Measurements from ENCODE around the gene DOCK9. TPM values are rescaled to one million over a fixed set of nuclear protein-coding genes. Genes with fewer than 3 reads are reported as not detected.

DOCK9 gene
- polyA plus RNA-seq, 1 donor (not counting 4 experiments of a cell fraction or from before 2014, with no cell fraction given), result 110 TPM

DNA sequence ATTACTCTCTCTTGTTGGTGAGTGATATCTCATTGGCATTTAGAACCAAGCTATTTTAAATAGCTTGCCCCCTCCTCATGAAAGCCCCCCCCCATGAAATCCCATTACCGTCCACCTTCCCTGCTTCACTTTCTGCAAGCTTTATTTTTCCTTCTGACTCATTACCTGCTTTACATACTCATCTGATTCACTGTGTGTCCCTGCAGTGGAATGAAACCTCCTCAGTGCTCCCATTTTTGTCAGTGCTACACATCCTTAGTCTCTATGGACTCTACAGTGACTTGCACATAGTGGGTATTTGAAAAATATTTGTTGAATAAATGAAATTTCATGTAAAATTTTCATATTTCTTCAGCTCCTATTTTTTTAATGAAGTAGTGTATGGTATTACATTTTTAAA, 62.3 kb downstream of the DOCK9 start:
- Histone ChIP-seq H3K79me2 (ENCODE audit: control insufficient read depth, insufficient read depth, low read length) (no peaks in the 10 kb centered on the region), H4K20me1 (ENCODE audit: control insufficient read depth, extremely low read depth, insufficient read depth, low read length) (no peaks in the 10 kb centered on the region), H3K9ac (ENCODE audit: control insufficient read depth, extremely low read depth, insufficient read depth, low read length) (no peak overlapping the region), H3K27ac (ENCODE audit: control insufficient read depth, insufficient read depth, low read length) (no peak overlapping the region), H2AFZ (ENCODE audit: control insufficient read depth, low read length) (no peak overlapping the region), H3K9me1 (ENCODE audit: control insufficient read depth, extremely low read depth, insufficient read depth, low read length) (no peaks in the 10 kb centered on the region), H3K4me1 (ENCODE audit: control insufficient read depth, extremely low read depth, insufficient read depth, low read length) (peaks cover 7% of the 10 kb centered on the region), H3K4me2 (ENCODE audit: control insufficient read depth, extremely low read depth, insufficient read depth, low read depth, low read length) (no peak overlapping the region), H3K36me3 (ENCODE audit: control insufficient read depth in 2 of 2, extremely low read depth in 1 of 2, insufficient read depth in 2 of 2, low read length in 2 of 2) (peaks cover 12 to 16% of the 10 kb centered on the region in 2 experiments), H3K9me3 (ENCODE audit: control insufficient read depth, low read depth, low read length) (no peaks in the 10 kb centered on the region), H3K27me3 (ENCODE audit: control insufficient read depth, extremely low read depth, insufficient read depth, low read length) (no peaks in the 10 kb centered on the region), H3K4me3 (ENCODE audit: control insufficient read depth in 2 of 3, extremely low read depth in 1 of 3, insufficient read depth in 2 of 3, low read depth in 1 of 3, low read length in 3 of 3) (no peak overlapping the region)
- FAIRE-seq (no peak), DNase-seq (ENCODE audit: low read depth, low spot score) (no peak)
- no peak for TF ChIP-seq EZH2 (IDR thresholded peaks at IDR 0.05; ENCODE audit: low read length)
- TF ChIP-seq, protein P1, sequence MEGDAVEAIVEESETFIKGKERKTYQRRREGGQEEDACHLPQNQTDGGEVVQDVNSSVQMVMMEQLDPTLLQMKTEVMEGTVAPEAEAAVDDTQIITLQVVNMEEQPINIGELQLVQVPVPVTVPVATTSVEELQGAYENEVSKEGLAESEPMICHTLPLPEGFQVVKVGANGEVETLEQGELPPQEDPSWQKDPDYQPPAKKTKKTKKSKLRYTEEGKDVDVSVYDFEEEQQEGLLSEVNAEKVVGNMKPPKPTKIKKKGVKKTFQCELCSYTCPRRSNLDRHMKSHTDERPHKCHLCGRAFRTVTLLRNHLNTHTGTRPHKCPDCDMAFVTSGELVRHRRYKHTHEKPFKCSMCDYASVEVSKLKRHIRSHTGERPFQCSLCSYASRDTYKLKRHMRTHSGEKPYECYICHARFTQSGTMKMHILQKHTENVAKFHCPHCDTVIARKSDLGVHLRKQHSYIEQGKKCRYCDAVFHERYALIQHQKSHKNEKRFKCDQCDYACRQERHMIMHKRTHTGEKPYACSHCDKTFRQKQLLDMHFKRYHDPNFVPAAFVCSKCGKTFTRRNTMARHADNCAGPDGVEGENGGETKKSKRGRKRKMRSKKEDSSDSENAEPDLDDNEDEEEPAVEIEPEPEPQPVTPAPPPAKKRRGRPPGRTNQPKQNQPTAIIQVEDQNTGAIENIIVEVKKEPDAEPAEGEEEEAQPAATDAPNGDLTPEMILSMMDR (optimal IDR thresholded peaks at IDR 0.05 in 1 of 3, IDR thresholded peaks at IDR 0.05 in 1 of 3, conservative IDR thresholded peaks at IDR 0.05 in 1 of 3; ENCODE audit: extremely low read depth in 1 of 3, insufficient read depth in 2 of 3, low read length in 3 of 3), result no peak
- dilution Hi-C loops (cut with MboI; ENCODE audit: extremely low pct_ligation_motif_present, low sequenced_read_pairs), result no loop called here

DNA sequence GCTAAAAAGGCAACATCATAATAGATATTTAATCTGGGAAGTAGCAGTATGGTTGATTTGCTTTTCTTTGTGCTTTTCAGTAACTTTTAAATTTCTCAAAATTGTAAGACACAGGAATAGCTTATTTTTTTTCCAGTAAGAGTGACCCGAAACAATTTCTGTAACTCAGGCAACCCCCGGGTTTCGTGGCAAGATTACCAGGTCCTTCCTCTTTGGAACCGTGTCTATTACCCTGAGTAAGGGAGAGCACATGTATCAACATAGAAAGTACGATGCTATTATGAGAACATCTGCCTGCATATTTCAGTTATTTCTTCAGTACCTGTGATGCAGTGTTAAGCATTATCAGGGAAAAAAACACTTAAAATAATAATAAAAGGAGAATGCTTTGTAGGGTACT, 64.1 kb downstream of the DOCK9 start:
- Histone ChIP-seq H2AFZ (ENCODE audit: control insufficient read depth, low read length) (no peak overlapping the region), H3K36me3 (ENCODE audit: control insufficient read depth in 2 of 2, extremely low read depth in 1 of 2, insufficient read depth in 2 of 2, low read length in 2 of 2) (peaks cover 9 to 15% of the 10 kb centered on the region in 2 experiments), H3K27ac (ENCODE audit: control insufficient read depth, insufficient read depth, low read length) (no peak overlapping the region), H3K4me2 (ENCODE audit: control insufficient read depth, extremely low read depth, insufficient read depth, low read depth, low read length) (no peak overlapping the region), H3K4me1 (ENCODE audit: control insufficient read depth, extremely low read depth, insufficient read depth, low read length) (peaks cover 26% of the 10 kb centered on the region), H3K79me2 (ENCODE audit: control insufficient read depth, insufficient read depth, low read length) (no peaks in the 10 kb centered on the region), H3K9me1 (ENCODE audit: control insufficient read depth, extremely low read depth, insufficient read depth, low read length) (no peaks in the 10 kb centered on the region), H3K9me3 (ENCODE audit: control insufficient read depth, low read depth, low read length) (no peaks in the 10 kb centered on the region), H4K20me1 (ENCODE audit: control insufficient read depth, extremely low read depth, insufficient read depth, low read length) (no peaks in the 10 kb centered on the region), H3K9ac (ENCODE audit: control insufficient read depth, extremely low read depth, insufficient read depth, low read length) (no peak overlapping the region), H3K4me3 (ENCODE audit: control insufficient read depth in 2 of 3, extremely low read depth in 1 of 3, insufficient read depth in 2 of 3, low read depth in 1 of 3, low read length in 3 of 3) (no peak overlapping the region), H3K27me3 (ENCODE audit: control insufficient read depth, extremely low read depth, insufficient read depth, low read length) (no peaks in the 10 kb centered on the region)
- no peak for DNase-seq (ENCODE audit: low read depth, low spot score)
- FAIRE-seq, result peak; percentile 13
- dilution Hi-C loops (cut with MboI; ENCODE audit: extremely low pct_ligation_motif_present, low sequenced_read_pairs), result no loop called here
- no peak for TF ChIP-seq EZH2 (IDR thresholded peaks at IDR 0.05; ENCODE audit: low read length)
- TF ChIP-seq, protein P1 (optimal IDR thresholded peaks at IDR 0.05 in 1 of 3, IDR thresholded peaks at IDR 0.05 in 1 of 3, conservative IDR thresholded peaks at IDR 0.05 in 1 of 3; ENCODE audit: extremely low read depth in 1 of 3, insufficient read depth in 2 of 3, low read length in 3 of 3), result no peak

All from keratinocyte (primary cell).